ENCODE results near the gene ILRUN.
"Not testable (repeated sequence)": the region's sequence is repeated elsewhere in the genome, so short reads cannot be mapped to it uniquely, and the experiment has no call there.

Gene ILRUN

GRCh38 chr6:34696739-34697543 is at the start of gene ILRUN:
Gene ILRUN, minus strand, starts transcription at chr6:34696767. Its CDS starts 164 bp downstream, at chr6:34696603.
- peak; percentile 91 for DNase-seq (ENCODE audit: low read depth)

DNA sequence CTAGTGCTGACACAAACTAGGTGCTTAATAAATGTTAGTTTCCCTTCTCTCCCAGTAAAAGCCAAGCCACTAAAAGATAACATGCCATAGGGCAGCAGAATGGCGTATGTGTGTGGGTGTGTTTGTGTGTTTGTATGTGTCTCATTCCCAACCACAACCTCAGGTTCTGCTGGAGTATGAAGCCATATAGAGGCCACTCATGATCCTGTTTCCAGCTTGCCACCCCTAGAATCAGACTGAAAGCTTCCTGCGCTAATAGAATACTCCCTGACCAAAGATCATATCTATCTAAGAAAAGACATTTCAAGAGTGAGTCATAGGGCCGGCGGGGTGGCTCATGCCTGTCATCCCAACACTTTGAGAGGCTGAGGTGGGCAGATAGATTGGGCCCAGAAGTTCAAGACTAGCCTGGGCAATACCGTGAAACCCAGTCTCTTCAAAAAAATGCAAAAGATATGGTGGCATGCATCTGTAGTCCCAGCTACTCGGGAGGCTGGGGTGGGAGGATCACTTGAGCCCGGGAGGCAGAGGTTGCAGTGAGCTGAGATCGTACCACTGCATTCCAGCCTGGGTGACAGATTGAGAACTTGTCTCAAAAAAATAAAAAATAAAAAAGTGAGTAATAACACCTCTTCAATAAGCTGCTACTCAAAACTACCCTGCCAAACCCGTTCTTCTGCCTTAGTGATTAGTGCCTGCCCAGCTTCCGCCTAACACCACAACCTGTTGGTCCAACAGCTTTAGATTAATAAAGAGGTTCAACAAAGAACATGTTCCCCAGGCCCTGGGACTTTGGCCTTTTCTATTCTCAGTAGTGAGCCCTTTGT is 48.9 kb upstream of the ILRUN start:
- DNase-seq (ENCODE audit: low read depth): peak; percentile 30

DNA sequence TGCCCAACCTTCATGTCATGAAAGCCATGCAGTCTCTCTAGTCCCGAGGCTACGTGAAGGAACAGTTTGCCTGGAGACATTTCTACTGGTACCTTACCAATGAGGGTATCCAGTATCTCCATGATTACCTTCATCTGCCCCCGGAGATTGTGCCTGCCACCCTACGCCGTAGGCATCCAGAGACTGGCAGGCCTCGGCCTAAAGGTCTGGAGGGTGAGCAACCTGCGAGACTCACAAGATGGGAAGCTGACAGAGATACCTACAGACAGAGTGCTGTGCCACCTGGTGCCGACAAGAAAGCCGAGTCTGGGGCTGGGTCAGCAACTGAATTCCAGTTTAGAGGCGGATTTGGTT is 47.7 kb upstream of the ILRUN start:
- not testable (repeated sequence) for DNase-seq (ENCODE audit: low read depth)

- no peak for DNase-seq (ENCODE audit: low read depth)
Measured at GRCh38 chr6:34743625-34744293, 47.2 kb upstream of the ILRUN start.

DNA sequence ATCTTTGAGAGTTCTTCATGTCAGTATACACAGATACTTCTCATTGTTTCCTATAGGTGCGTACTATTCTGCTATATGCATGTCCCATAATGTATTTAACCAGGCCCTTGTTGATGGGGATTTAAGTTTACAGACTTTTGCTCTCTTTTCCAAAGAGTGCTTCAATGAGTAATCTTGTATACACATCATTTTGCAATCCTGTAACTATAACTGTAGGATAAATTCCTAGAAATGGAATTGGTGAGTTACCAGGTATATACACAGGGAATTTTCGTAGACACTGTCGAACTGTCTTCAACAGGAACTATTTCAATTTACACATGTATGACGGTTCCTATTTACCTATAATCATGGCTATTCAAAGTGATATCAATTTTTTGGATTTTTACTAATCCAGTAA is 45.5 kb upstream of the ILRUN start:
- DNase-seq (ENCODE audit: low read depth): no peak

DNA sequence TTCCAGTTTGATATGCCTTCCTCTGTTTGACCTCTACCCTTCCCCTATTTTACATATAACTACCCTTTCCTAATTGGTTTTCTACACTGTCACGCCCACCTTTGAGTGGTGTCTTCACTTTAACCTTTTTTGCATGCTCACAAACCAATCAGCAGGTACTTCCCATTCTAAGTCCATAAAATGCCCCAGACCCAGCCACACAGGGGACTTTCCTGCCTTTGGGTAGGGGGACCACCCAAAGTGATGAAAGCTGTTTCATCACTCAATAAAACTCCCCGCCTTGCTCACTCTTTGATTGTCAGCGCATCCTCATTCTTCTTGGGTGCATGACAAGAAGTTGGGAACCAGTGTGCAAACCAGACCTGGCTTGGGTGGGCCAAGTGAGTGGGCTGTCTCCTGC is 40.3 kb upstream of the ILRUN start:
- DNase-seq (ENCODE audit: low read depth): no peak

DNA sequence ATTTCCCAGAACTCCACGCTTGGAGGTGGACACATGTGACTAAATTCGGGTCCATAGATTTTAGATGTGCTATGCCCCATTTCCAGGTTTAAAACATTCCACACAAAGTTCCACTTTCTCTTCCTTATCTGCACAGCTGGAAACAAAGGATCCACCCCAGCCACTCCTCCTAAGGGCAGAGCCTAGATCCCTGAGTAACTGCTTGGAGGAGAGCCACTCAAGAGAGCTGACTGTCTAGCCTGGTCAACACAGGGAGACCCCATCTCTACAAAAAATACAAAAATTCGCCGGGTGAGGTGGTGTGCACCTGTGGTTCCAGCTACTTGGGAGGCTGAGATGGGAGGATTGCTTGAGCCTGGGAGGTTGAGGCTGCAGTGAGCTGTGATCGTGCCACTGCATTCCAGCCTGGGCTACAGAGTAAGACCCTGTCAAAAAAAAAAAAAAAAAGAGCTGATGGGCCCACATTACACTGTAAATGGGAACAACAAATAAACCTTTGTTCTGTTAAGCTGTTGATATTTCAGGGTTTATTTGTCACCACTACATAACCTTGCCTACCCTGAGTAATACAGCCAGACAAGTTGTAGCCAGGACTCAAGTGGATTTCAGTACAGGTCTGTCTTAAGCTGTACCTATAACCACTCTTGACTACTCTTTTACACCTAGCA is 35.0 kb upstream of the ILRUN start:
- DNase-seq (ENCODE audit: low read depth): no peak

DNA sequence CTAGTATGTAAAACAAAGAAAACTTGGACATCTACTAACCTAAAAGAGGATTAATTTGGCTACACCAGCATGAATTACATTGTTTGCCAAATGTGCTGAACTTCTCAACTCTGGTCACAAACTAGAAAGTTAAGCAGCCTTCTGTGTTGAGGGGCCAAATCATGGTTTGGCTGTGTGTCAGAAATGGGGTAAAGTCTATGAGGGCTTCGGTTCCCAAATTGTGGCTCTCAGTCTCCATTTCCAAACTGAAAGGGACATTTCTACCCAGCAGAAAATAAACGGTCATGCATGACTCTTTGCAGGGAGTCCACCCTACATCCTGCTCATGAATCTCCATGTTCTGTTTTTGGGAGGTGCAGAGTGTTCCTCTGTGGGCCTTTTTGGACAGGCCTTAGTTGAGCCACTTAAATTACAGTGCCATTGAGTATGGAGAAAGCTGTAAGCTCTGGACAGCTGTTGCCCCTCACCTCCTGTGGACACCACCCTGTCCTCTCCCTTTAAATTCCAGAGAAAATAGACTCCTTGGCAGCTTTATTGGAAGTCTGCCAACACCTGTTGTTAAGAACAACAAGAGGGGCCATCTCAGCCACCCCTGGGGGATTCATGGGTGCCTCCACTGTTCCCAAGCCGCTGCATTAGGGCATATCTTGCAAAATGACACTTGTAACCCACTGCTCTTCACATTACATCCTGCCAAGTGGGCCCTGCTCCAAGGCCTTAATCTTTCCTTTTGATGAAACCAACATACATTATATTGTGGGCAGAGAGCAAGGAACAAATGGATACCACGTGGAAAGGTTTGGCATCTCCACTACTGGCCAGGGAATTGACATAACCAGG is 33.3 kb upstream of the ILRUN start:
- DNase-seq (ENCODE audit: low read depth): no peak

DNA sequence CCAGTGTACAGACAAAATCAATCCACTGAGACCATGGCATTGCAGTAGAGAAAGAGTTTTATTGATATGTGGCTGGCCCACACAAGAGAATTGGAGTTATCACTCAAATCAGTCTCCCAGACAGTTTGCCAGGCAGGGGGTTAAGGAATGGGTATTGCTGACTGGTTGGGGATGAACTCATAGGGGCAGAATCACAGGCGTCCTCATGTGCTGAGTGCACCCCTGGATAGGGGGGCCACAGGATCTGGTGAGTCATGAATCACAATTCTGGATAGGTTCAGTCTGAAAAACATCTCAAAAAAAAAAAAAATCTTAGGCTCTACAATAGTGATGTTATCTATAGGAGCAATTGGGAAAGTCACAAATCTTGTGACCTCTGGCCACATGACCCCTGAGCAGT is 29.5 kb upstream of the ILRUN start:
- no peak for DNase-seq (ENCODE audit: low read depth)

GRCh38 chr6:34723203-34723602 is 26.6 kb upstream of the ILRUN start:
- no peak for DNase-seq (ENCODE audit: low read depth)

DNA sequence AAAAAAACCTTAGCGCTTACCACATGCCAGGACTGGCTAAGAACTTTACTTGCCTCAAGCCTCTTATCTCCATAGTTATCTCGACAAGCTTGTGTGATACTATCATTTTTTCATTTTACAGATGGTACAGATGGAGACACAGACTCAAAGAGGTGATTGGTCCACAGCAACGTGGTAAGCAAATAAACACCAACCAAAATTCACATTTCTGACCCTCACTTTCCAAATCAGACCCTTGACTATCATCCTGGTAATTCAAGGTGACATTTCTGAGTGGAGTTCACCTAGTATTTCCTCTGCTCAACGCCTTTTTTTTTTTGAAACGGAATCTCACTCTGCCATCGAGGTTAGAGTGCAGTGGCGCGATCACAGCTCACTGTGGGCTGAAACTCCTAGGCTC is 25.9 kb upstream of the ILRUN start:
- no peak for DNase-seq (ENCODE audit: low read depth)

GRCh38 chr6:34720160-34720559 is 23.6 kb upstream of the ILRUN start:
- not testable (repeated sequence) for DNase-seq (ENCODE audit: low read depth)

GRCh38 chr6:34719646-34720045 is 23.1 kb upstream of the ILRUN start:
- not testable (repeated sequence) for DNase-seq (ENCODE audit: low read depth)

- DNase-seq (ENCODE audit: low read depth): no peak
Measured at GRCh38 chr6:34718976-34719375, 22.4 kb upstream of the ILRUN start.

- DNase-seq (ENCODE audit: low read depth): no peak
Measured at GRCh38 chr6:34717466-34717865, 20.9 kb upstream of the ILRUN start.

DNA sequence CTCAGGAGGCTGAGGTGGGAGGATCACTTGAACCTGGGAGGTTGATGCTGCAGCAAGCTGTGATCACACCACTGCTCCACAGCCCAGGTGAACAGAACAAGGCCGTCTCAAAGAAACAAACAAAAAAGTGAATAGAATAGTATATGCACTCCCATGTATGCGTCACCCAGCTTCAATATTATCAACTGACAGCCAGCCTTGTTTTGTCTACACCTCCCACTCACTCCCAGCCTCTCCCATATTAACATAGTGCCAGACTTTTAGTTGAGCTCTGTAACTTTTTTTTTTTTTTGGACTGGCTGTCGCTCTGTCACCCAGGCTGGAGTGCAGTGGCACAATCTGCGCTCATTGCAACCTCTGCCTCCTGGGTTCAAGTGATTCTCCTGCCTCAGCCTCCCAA is 18.1 kb upstream of the ILRUN start:
- DNase-seq (ENCODE audit: low read depth): no peak

DNA sequence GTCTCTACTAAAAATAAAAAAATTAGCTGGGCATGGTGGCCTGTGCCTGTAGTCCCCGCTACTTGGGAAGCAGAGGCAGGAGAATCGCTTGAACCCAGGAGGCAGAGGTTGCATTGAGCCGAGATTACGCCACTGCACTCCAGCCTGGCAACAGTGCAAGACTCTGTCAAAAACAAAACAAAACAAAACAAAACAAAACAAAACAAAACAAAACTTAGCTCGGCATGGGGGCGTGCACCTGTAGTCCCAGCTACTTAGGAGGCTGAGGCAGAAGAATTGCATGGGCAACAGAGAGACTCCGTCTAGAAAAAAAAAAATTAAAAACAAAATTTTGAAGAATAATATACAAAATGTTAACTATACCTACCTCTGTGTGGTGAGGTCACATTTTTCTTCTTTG is 16.3 kb upstream of the ILRUN start:
- not testable (repeated sequence) for DNase-seq (ENCODE audit: low read depth)

GRCh38 chr6:34709386-34709785 is 12.8 kb upstream of the ILRUN start:
- DNase-seq (ENCODE audit: low read depth): no peak

GRCh38 chr6:34705241-34705640 is 8.7 kb upstream of the ILRUN start:
- no peak for DNase-seq (ENCODE audit: low read depth)

GRCh38 chr6:34701199-34701598 is 4.6 kb upstream of the ILRUN start:
- no peak for DNase-seq (ENCODE audit: low read depth)

- DNase-seq (ENCODE audit: low read depth): no peak
Measured at GRCh38 chr6:34697904-34698559, 1.5 kb upstream of the ILRUN start.

All from HS-27A (cell line).